T-helper 1 cell treated with Interleukin-12 subunit alpha and Interleukin-12 subunit beta and Interleukin-4 antibody, amounts not matched to agents 30 μg/mL and 1 μg/mL, for 36 hours (primary cell): ENCODE results near the gene CFAP99.

Source experiments
- H3K27ac Mint-ChIP-seq: one replicate; pipeline ENCODE4 v1.8.0; 2021; ENCODE audit warnings: mild to moderate bottlenecking, mixed read lengths
- H3K27me3 Mint-ChIP-seq: one replicate; pipeline ENCODE4 v1.8.0; 2021; ENCODE audit warnings: low read depth, mixed read lengths
- H3K36me3 Mint-ChIP-seq: one replicate; pipeline ENCODE4 v1.8.0; 2021; ENCODE audit warnings: low read depth, mixed read lengths
- H3K4me1 Mint-ChIP-seq: one replicate; pipeline ENCODE4 v1.8.0; 2021; ENCODE audit warnings: low read depth, mixed read lengths
- H3K4me3 Mint-ChIP-seq: one replicate; pipeline ENCODE4 v1.8.0; 2021; ENCODE audit warnings: mild to moderate bottlenecking, moderate library complexity, mixed read lengths
- H3K9me3 Mint-ChIP-seq: one replicate; pipeline ENCODE4 v1.8.0; 2021; ENCODE audit warnings: mixed read lengths

The CFAP99 gene

GRCh38 chr4:2437475-2438215 lies 18.9 kb downstream of the CFAP99 start:
- Mint-ChIP-seq H3K4me3 (no peak overlapping the region), H3K9me3 (no peaks in the 10 kb centered on the region), H3K4me1 (peaks cover 2% of the 10 kb centered on the region), H3K27ac (no peak overlapping the region), H3K27me3 (peaks cover 3% of the 10 kb centered on the region), H3K36me3 (no peaks in the 10 kb centered on the region)

- Mint-ChIP-seq H3K9me3 (no peaks in the 10 kb centered on the region), H3K4me1 (peaks cover 2% of the 10 kb centered on the region), H3K36me3 (no peaks in the 10 kb centered on the region), H3K4me3 (no peak overlapping the region), H3K27ac (no peak overlapping the region), H3K27me3 (peaks cover 3% of the 10 kb centered on the region)
Observed at GRCh38 chr4:2438822-2439718, 20.3 kb downstream of the CFAP99 start.

GRCh38 chr4:2441393-2442174 lies 22.8 kb downstream of the CFAP99 start:
- peak overlapping the region; percentile 27 for H3K27ac Mint-ChIP-seq
- no peaks in the 10 kb centered on the region for H3K9me3 Mint-ChIP-seq
- H3K27me3 Mint-ChIP-seq: no peaks in the 10 kb centered on the region
- H3K4me3 Mint-ChIP-seq: no peak overlapping the region
- H3K36me3 Mint-ChIP-seq: no peaks in the 10 kb centered on the region
- peaks cover 2% of the 10 kb centered on the region for H3K4me1 Mint-ChIP-seq

- H3K27ac Mint-ChIP-seq: no peak overlapping the region
- no peaks in the 10 kb centered on the region for H3K36me3 Mint-ChIP-seq
- peaks cover 2% of the 10 kb centered on the region for H3K4me1 Mint-ChIP-seq
- no peaks in the 10 kb centered on the region for H3K27me3 Mint-ChIP-seq
- no peaks in the 10 kb centered on the region for H3K9me3 Mint-ChIP-seq
- H3K4me3 Mint-ChIP-seq: no peak overlapping the region
Observed at GRCh38 chr4:2442175-2442993, 23.6 kb downstream of the CFAP99 start.

GRCh38 chr4:2443061-2443730 lies 24.4 kb downstream of the CFAP99 start:
- H3K4me1 Mint-ChIP-seq: peaks cover 2% of the 10 kb centered on the region
- H3K27ac Mint-ChIP-seq: no peak overlapping the region
- no peak overlapping the region for H3K4me3 Mint-ChIP-seq
- H3K27me3 Mint-ChIP-seq: no peaks in the 10 kb centered on the region
- H3K36me3 Mint-ChIP-seq: no peaks in the 10 kb centered on the region
- H3K9me3 Mint-ChIP-seq: no peaks in the 10 kb centered on the region

GRCh38 chr4:2443956-2444740 lies 25.4 kb downstream of the CFAP99 start:
- Mint-ChIP-seq H3K36me3 (no peaks in the 10 kb centered on the region), H3K4me3 (no peak overlapping the region), H3K4me1 (peaks cover 2% of the 10 kb centered on the region), H3K9me3 (no peaks in the 10 kb centered on the region), H3K27ac (no peak overlapping the region), H3K27me3 (no peaks in the 10 kb centered on the region)

GRCh38 chr4:2445130-2445529 lies 26.4 kb downstream of the CFAP99 start:
- no peak overlapping the region for H3K27ac Mint-ChIP-seq
- peaks cover 2% of the 10 kb centered on the region for H3K4me1 Mint-ChIP-seq
- no peaks in the 10 kb centered on the region for H3K36me3 Mint-ChIP-seq
- no peak overlapping the region for H3K4me3 Mint-ChIP-seq
- no peaks in the 10 kb centered on the region for H3K9me3 Mint-ChIP-seq
- H3K27me3 Mint-ChIP-seq: no peaks in the 10 kb centered on the region

GRCh38 chr4:2445571-2445970 lies 26.8 kb downstream of the CFAP99 start:
- peaks cover 2% of the 10 kb centered on the region for H3K4me1 Mint-ChIP-seq
- no peaks in the 10 kb centered on the region for H3K36me3 Mint-ChIP-seq
- no peaks in the 10 kb centered on the region for H3K27me3 Mint-ChIP-seq
- H3K9me3 Mint-ChIP-seq: no peaks in the 10 kb centered on the region
- H3K4me3 Mint-ChIP-seq: no peak overlapping the region
- H3K27ac Mint-ChIP-seq: no peak overlapping the region

GRCh38 chr4:2446656-2447564 lies 28.2 kb downstream of the CFAP99 start:
- Mint-ChIP-seq H3K27ac (no peak overlapping the region), H3K4me3 (no peak overlapping the region), H3K36me3 (no peaks in the 10 kb centered on the region), H3K9me3 (no peaks in the 10 kb centered on the region), H3K27me3 (no peaks in the 10 kb centered on the region), H3K4me1 (no peaks in the 10 kb centered on the region)

- no peaks in the 10 kb centered on the region for H3K9me3 Mint-ChIP-seq
- no peaks in the 10 kb centered on the region for H3K36me3 Mint-ChIP-seq
- H3K27ac Mint-ChIP-seq: no peak overlapping the region
- H3K4me3 Mint-ChIP-seq: no peak overlapping the region
- no peaks in the 10 kb centered on the region for H3K4me1 Mint-ChIP-seq
- no peaks in the 10 kb centered on the region for H3K27me3 Mint-ChIP-seq
Observed at GRCh38 chr4:2448589-2448988, 29.8 kb downstream of the CFAP99 start.

GRCh38 chr4:2449051-2449450 lies 30.3 kb downstream of the CFAP99 start:
- Mint-ChIP-seq H3K27ac (no peak overlapping the region), H3K36me3 (no peaks in the 10 kb centered on the region), H3K4me3 (no peak overlapping the region), H3K9me3 (no peaks in the 10 kb centered on the region), H3K4me1 (no peaks in the 10 kb centered on the region), H3K27me3 (no peaks in the 10 kb centered on the region)
